Stimulated activated naive CD4-positive, alpha-beta T cell treated with Interleukin-2 at 50 U/mL for 16 hours (primary cell): ENCODE measurements around the gene FCER2.

Experiments used
- DNase-seq: peaks from one replicate; lab custom pipeline; 2025; lab: John Stamatoyannopoulos, UW

FCER2 gene

DNA sequence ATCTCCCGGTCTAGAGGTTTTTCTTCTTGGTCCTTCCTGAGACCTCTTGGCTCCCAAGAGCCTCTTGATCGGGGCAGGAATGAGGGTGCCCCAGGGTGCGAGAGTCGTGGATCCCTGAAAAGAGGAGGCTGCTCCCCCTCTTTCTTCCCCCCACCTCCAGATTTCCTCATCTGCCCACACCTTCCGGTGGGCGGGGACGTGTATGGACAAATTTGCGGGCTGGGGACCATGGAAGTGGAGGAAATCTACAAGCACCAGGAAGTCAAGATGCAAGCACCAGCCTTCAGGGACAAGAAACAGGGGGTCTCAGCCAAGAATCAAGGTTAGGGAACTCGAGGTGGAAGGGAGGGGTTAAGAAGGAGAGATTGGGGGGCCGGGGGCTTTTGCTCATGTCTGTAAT is 25.1 kb downstream of the FCER2 start, which contains the start of gene MCEMP1:
Gene MCEMP1 (plus strand): TSS at position 237 of the 400 bp plus-strand sequence. CDS start 31 bp downstream, at position 268.
- DNase-seq, result no peak

DNA sequence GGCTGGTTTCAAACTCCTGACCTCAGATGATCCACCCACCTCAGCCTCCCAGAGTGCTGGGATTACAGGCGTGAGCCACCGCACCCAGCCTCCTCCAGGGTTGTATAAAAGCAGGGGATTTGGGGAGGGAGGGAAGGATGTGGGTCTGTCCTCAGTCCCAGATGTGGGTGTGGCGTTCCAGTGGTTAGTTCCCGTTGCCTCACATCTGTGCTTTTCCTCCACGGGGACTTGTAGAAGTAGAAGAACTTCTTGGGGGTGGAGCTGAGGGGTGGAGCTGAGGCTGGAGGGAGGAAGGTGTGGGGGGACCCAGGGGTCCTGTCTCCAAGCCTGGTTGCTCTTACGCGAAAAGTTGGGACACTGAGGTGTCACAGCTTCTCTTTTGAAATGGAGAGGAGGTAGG is 25.6 kb downstream of the FCER2 start:
- no peak for DNase-seq

DNA sequence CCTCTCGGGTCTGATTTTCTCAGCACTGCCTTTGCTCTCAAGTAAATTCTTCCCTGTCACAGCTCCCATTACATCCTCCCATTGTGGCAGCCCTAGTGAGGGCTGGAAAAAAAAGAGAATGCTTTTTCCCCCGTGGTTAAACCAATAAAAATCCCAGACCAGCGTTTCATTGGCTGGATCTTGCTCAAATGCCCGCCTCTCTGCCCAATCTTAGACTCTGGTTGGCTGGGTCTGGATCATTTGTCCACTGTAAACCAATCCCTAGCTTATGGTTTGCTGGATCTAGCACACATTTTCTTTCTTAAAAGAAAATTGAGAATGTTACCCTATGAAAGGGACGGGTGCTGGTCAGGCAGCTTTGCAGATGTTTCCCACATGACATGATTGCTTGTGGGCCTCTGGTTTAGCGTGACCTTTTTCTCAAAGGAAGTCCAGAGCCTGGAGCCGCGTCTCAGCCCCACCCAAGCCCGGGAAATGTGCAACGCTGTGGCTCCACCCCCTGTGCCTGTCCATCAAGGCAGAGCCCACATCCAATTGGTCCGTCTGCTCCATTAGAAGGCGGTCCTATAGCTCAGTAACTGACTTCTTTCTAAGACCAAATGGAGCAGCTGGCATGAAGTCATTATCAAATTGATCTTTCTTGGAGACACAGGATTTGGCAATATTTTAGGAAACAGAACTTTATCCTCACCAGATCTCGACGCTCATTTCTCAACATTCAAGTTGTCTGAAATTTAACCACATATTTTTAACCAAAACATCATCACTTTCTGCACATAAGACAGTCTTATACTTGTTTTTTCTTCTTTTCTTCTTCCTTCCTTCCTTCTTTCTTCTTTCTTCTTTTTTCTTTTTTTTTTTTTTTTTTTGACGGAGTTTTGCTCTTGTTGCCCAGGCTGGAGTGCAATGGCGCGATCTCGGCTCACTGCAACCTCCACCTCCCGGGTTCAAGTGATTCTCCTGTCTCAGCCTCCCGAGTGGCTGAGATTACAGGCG is 27.6 kb downstream of the FCER2 start:
- peak; percentile 6 for DNase-seq

GRCh38 chr19:7672522-7672921 is 29.4 kb downstream of the FCER2 start:
- DNase-seq, result no peak

- DNase-seq, result no peak
Measured at GRCh38 chr19:7670790-7671189, 31.1 kb downstream of the FCER2 start.

GRCh38 chr19:7670150-7670783 is 31.7 kb downstream of the FCER2 start:
- no peak for DNase-seq

DNA sequence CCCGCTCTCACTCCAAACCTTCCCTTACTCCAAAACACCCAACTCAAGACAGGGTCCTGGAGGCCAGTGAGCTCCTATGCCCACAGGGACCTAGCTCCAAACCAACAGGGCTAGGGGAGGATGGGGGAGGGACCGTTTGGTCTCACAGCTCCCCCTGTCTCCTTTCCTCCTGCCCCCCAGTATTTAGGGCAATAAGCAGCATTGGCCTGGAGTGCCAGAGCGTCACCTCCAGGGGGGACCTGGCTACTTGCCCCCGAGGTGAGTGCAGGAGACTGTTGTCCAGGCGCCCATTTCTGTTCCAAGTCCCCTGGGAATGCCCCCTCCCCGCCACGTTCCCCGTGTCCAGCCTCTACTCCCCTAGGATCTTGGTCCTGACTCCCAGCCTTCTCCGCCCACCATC is 32.3 kb downstream of the FCER2 start:
- DNase-seq, result no peak

- no peak for DNase-seq
Measured at GRCh38 chr19:7668842-7669241, 33.1 kb downstream of the FCER2 start, which contains the start of gene RETN. Gene RETN, plus strand, starts transcription at chr19:7669049. Its CDS starts 278 bp downstream, at chr19:7669327.

- DNase-seq, result no peak
Measured at GRCh38 chr19:7665076-7665475, 36.9 kb downstream of the FCER2 start.

GRCh38 chr19:7663706-7664105 is 38.2 kb downstream of the FCER2 start:
- DNase-seq, result no peak

- DNase-seq, result no peak
Measured at GRCh38 chr19:7662657-7663056, 39.3 kb downstream of the FCER2 start.

- no peak for DNase-seq
Measured at GRCh38 chr19:7661744-7662538, 40.0 kb downstream of the FCER2 start.

DNA sequence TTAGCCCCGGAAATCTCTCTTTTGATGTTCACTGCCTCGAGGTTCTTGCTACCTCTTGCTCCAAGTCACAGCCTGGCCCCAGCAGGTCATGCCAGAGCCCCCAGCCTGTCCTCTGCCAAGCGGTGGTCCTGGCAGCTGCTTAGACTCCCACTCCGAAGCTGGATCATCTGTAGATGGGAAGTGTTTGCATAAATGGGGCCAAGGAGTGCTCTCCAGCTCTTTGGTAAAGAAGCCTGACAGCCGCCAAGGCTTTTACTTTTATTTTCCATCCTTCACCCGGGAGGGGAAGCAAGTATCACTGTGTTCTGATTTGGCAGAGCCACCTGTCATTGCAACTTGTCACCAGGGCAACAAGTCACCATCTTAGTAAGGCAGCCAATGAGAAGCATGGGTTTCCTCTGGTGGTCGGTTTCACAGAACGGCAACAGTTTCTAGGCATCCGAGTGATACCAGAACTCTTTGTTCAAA is 43.7 kb downstream of the FCER2 start:
- DNase-seq, result peak; percentile 17

DNA sequence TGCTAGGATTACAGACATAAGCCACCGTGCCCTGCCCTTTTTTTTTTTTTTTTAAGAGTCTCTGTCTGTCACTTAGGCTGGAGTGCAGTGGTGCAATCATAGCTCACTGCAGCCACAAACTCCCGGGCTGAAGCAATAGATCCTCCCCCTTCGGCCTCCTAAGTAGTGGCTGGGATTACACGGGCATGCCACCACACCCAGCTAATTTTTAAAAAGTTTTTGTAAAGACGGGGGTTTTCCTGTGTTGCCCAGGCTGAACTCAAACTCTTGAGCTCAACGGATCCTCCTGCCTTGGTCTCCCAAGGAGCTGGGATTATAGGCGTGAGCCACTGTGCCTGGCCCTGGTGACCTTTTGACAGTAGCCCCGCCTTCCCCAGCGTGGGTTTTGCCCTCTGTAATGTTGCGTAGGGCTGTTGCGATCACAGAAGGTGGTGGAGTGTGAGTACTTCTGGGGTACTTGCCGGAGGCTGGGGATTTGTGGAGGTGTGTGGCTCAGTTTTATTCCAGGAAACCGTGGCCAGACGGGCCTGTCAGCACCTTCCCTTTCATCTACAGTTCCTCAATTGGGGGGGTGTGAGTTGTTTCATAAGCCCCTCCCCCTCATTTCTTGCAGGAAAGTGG is 44.7 kb downstream of the FCER2 start:
- DNase-seq, result peak; percentile 12

- DNase-seq, result no peak
Measured at GRCh38 chr19:7655581-7655980, 46.4 kb downstream of the FCER2 start.

- no peak for DNase-seq
Measured at GRCh38 chr19:7654401-7654800, 47.5 kb downstream of the FCER2 start.

- DNase-seq, result peak; percentile 78
Measured at GRCh38 chr19:7652061-7652641, 49.8 kb downstream of the FCER2 start.

GRCh38 chr19:7650148-7650547 is 51.8 kb downstream of the FCER2 start:
- no peak for DNase-seq

- DNase-seq, result no peak
Measured at GRCh38 chr19:7648265-7649014, 53.5 kb downstream of the FCER2 start.

DNA sequence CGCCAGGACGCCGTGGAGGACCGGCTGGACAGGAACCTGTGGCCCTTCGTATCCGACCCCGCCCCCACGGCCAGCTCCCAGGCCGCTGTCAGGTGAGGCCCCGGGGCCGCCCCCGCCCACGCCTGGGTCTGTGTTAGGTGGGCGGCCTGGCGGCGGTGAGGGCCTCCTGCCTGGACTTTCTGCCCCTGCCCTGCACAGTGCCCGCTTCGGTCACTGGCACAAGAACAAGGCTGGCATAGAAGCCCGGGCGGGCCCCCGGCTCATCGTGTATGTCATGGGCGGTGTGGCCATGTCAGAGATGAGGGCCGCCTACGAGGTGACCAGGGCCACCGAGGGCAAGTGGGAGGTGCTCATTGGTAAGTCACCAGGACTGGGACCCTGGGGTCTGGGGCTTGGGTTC is 54.8 kb downstream of the FCER2 start:
- DNase-seq, result no peak

DNA sequence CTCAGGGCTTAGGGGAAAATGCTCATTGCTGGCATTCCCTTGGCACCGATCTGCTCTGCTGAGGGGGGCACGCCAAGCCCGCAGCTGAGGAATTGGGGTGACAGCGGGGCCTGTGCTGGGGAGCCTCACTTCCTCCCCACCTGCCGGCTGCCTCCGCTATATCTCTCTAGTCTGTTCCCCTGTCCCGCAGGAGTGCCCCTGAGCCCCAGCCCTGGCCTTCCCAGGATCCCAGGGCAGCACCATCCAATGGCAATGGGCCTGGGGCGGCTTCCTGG is 55.6 kb downstream of the FCER2 start:
- DNase-seq, result no peak
